Activated CD4-positive, alpha-beta T cell treated with anti-CD3 and anti-CD28 coated beads for 1 hour (primary cell): ENCODE results near the gene FUT8.

Source experiments
- DNase-seq: peaks from one replicate; pipeline ENCODE4 v3.0.0-alpha.2; 2020

FUT8 gene

GRCh38 chr14:65412032-65412846 lies at the start of gene FUT8:
TSS of gene FUT8 (plus strand) at chr14:65412730. CDS start at chr14:65561564, 148,834 bp downstream.
- peak; percentile 95 for DNase-seq

- DNase-seq = no peak
Observed at GRCh38 chr14:65366802-65367565, 45.5 kb upstream of the FUT8 start.

- no peak for DNase-seq
Observed at GRCh38 chr14:65369560-65369959, 43.0 kb upstream of the FUT8 start.

- no peak for DNase-seq
Observed at GRCh38 chr14:65370801-65371248, 41.7 kb upstream of the FUT8 start.

- DNase-seq = no peak
Observed at GRCh38 chr14:65371784-65372183, 40.7 kb upstream of the FUT8 start.

DNA sequence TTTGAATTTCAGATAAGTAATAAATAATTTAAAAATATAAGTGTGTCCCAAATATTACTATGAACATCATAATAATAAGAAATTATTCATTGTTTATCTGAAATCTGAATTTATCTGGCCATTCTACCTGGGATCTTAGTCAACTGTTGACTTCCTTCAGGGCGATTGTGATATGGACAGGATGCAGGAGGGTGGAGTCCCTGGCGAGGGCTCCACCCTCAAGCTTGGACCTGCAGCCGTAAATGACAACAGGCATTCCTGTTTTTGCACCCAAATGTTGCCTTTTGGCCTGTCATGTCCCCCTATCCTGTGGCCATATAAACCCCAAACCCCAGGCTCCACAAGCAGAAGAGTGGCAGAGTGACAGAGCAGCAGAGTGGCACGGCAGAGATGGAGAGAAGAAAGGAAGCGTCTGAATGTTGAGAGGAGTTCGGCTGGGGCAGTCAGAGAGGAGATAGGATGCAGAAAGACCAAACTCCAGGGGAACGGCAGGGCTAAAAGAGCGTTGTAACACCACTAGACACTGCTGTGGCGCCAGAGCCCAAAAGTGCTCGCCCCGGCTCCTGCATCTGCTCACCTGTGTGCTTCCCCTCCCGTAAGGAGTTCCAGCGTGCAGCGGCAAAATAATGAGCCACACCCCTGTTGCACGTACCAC lies 39.4 kb upstream of the FUT8 start:
- no peak for DNase-seq

GRCh38 chr14:65373671-65374039 lies 38.9 kb upstream of the FUT8 start:
- DNase-seq = no peak

DNA sequence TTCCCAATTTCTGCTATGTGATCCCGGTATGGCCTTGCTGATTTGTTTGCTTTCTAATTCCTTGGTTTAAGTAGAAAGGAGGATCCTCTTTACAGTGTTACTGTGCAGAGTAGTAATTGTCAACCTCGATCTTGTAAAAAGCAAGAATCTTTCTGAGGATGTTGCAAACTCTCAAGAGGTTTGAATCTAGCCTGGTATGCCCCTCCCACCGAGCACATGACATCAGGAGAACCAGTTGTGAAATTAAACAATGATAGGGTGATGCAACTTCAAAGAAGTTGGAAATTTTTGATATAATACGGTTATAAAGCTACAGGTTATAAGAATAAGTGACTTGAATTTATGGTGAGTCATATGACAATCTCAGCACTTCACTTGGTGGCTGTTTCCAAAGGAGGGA lies 35.0 kb upstream of the FUT8 start:
- DNase-seq = no peak

GRCh38 chr14:65382586-65382985 lies 29.9 kb upstream of the FUT8 start:
- DNase-seq = no peak

DNA sequence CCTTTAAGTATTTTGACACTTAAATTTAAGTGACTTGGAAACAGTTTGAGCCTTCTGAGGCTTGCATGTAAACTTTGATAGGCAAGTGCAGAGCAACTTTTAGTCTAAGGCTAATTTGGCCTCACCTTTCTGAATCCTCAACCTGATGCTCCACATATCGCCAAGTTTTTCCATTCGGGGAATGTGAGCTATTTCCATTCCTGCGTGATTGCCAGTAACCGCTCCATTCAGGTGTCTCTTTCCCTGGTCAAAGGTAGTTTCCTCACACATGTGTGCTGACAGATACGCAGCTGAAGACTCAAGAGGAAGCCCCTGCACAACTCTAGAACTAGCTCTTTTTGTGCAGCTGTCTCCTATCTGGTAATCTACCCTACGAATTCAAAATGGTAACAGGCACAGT lies 25.4 kb upstream of the FUT8 start:
- no peak for DNase-seq

- DNase-seq = no peak
Observed at GRCh38 chr14:65387628-65388027, 24.9 kb upstream of the FUT8 start.

DNA sequence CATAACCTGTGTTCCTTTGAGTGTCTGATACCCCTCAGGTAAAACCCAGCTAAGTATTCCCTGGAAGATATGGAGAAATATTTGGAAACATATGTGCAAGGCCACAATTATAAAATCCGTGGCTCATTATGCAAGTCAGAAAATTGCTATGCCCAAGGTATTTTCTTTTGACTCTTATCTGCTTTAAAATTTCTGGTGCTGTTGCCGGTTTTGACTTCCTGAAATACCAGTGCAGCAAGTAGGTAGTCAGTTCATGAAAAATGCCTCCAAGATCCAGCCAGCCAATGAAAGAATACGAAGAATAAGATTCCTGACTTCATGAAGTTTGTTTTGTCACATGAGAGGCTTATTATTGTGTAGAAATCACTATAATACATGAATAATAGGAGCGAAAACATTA lies 20.2 kb upstream of the FUT8 start:
- no peak for DNase-seq

DNA sequence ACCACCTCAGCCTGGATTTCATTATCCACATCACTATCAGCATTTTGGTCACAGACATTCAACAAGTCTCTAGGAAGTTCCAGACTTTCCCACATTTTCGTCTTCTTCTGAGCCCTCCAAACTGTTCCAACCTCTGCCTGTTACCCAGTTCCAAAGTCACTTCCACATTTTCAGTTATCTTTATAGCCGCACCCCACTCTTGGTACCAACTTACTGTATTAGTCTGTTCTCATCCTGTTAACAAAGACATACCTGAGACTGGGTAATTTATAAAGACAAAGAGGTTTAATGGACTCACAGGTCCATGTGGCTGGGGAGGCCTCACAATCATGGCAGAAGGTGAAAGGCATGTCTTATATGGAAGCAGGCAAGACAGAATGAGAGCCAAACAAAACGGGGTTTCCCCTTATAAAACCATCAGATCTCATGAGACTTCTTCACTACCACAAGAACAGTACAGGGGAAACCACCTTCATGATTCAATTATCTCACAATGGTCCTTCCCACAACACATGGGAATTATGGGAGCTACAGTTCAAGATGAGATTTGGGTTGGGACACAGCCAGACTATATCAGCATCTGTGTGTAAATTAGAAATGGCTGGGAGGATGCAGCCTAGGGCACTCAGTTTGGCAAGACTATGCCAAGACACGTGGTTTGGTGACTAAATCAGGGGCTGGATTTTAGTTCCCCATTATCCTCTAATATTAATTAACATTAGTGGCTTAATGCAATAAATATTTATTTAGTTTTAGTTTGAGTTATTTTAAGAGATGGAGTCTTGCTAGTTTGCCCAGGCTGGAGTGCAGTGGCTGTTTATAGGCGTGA lies 16.2 kb upstream of the FUT8 start:
- DNase-seq = no peak

- DNase-seq = no peak
Observed at GRCh38 chr14:65403231-65403630, 9.3 kb upstream of the FUT8 start.

GRCh38 chr14:65408113-65408512 lies 4.4 kb upstream of the FUT8 start:
- no peak for DNase-seq

- no peak for DNase-seq
Observed at GRCh38 chr14:65410640-65411039, 1.9 kb upstream of the FUT8 start.

DNA sequence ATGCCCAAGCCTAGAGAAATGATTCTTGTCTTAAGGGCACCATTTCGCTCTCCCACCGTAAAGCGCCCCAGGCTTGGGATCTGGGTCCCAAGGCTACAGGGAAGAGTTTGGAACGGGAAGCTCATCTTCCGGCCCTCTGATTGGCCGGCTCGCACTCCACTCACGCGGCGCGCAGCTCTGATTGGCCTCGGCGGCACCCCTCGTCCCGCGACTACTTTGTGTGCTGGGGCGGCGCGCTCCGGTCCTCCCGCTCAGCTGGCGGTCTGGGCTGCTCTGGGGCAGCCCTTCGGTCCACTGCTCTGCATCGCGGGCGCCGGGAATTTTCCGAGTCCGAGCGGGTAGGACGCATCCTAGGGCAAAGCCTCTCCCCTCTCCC lies 886 bp upstream of the FUT8 start:
- peak; percentile 64 for DNase-seq

- DNase-seq = peak; percentile 8
Observed at GRCh38 chr14:65412856-65413738, 567 bp downstream of the FUT8 start.

GRCh38 chr14:65413739-65414045 lies 1.2 kb downstream of the FUT8 start:
- no peak for DNase-seq

GRCh38 chr14:65414961-65415589 lies 2.5 kb downstream of the FUT8 start:
- DNase-seq = no peak

GRCh38 chr14:65415613-65416012 lies 3.1 kb downstream of the FUT8 start:
- no peak for DNase-seq
